HTERT RPE-1 (cell line): ENCODE data around the gene MMEL1.
"Not testable (repeated sequence)": the region's sequence is repeated elsewhere in the genome, so short reads cannot be mapped to it uniquely, and the experiment has no call there.

Experiments used
- in situ Hi-C: fragments of 300-500 bp; cut with MboI; formaldehyde crosslinking; loops from 4 replicates; pipeline ENCODE4 v1.14.3; 2020; ENCODE audit warnings: low sequenced_read_pairs

Gene MMEL1

GRCh38 chr1:2632561-2633361 lies at the start of gene MMEL1:
Gene MMEL1, minus strand, starts transcription at chr1:2633016. Its CDS starts 3,532 bp downstream, at chr1:2629484.
- in situ Hi-C loops = no loop called here

DNA sequence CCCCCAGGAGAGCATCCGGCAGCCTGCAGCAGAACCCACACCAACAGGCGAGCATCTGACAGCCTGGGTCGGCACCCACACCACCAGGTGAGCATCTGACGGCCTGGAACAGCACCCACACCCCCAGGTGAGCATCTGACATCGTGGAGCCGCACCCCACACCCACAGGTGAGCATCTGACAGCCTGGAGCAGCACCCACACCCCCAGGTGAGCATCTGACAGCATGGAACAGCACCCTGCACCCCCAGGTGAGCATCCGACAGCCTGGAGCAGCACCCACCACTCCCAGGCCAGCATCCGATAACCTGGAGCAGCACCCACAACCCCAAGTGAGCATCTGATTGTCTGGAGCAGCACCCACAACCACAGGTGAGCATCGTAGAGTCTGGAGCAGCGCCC lies 43.9 kb upstream of the MMEL1 start:
- in situ Hi-C loops = not testable (repeated sequence)

DNA sequence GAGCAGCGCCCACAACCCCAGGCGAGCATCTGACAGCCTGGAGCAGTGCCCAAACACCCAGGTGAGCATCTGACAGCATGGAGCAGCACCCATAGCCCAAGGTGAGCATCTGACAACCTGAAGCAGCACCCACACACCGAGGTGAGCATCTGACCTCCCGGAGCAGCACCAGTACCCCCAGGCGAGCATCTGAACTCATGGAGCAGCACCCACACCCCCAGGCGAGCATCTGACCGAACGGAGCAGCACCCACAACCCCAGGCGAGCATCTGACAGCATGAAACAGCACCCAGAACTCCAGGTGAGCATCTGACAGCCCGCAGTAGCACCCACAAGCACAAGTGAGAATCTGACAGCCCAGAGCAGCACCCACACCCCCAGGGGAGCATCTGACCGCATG lies 38.8 kb upstream of the MMEL1 start:
- in situ Hi-C loops = not testable (repeated sequence)

DNA sequence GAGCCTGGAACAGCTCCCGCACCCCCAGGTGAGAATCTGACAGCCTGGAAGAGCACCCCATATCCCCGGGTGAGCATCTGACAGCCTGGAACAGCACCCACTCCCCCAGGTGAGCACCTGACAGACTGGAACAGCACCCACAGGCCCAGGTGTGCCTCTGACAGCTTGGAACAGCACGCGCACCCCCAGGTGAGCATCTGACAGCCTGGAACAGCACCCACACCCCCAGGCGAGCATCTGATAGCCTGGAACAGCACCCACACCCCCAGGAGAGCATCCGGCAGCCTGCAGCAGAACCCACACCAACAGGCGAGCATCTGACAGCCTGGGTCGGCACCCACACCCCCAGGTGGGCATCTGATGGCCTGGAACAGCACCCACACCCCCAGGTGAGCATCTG lies 27.0 kb upstream of the MMEL1 start:
- in situ Hi-C loops = not testable (repeated sequence)

DNA sequence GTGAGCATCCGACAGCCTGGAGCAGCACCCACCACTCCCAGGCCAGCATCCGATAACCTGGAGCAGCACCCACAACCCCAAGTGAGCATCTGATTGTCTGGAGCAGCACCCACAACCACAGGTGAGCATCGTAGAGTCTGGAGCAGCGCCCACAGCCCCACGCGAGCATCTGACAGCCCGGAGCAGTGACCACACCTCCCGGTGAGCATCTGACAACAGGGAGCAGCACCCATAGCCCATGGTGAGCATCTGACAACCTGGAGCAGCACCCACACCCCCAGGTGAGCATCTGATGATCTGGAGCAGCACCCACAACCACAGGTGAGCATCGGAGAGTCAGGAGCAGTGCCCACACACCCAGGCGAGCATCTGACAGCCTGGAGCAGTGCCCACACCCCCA lies 25.1 kb upstream of the MMEL1 start:
- in situ Hi-C loops = not testable (repeated sequence)

- in situ Hi-C loops = not testable (repeated sequence)
These were observed 24.3 kb upstream of the MMEL1 start for GRCh38 chr1:2657124-2657523.

DNA sequence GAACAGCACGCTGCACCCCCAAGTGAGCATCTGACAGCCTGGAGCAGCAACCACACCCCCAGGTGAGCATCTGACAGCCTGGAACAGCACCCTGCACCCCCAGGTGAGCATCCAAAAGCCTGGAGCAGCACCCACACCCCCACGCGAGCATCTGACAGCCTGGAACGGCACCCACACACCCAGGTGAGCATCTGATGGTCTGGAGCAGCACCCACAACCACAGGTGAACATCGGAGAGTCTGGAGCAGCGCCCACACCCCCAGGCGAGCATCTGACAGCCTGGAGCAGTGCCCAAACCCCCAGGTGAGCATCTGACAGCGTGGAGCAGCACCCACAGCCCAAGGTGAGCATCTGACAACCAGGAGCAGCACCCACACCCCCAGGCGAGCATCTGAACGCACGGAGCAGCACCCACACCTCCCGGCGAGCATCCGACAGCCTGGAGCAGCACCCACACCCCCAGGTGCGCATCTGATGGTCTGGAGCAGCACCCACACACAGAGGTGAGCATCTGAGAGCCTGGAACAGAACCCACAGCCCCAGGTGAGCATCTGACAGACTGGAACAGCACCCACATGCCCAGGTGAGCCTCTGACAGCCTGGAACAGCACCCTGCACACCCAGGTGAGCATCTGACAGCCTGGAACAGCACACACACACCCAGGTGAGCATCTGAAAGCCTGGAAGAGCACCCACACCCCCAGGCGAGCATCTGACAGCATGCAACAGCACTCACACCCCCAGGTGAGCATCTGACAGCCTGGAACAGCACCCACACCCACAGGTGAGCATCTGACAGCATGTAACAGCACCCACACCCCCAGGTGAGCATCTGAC lies 23.0 kb upstream of the MMEL1 start:
- in situ Hi-C loops = not testable (repeated sequence)

GRCh38 chr1:2654443-2654948 lies 21.7 kb upstream of the MMEL1 start:
- in situ Hi-C loops = not testable (repeated sequence)

GRCh38 chr1:2653741-2654442 lies 21.1 kb upstream of the MMEL1 start:
- in situ Hi-C loops = not testable (repeated sequence)

GRCh38 chr1:2652926-2653571 lies 20.2 kb upstream of the MMEL1 start:
- in situ Hi-C loops = not testable (repeated sequence)

- in situ Hi-C loops = not testable (repeated sequence)
These were observed 19.5 kb upstream of the MMEL1 start for GRCh38 chr1:2652152-2652925.

DNA sequence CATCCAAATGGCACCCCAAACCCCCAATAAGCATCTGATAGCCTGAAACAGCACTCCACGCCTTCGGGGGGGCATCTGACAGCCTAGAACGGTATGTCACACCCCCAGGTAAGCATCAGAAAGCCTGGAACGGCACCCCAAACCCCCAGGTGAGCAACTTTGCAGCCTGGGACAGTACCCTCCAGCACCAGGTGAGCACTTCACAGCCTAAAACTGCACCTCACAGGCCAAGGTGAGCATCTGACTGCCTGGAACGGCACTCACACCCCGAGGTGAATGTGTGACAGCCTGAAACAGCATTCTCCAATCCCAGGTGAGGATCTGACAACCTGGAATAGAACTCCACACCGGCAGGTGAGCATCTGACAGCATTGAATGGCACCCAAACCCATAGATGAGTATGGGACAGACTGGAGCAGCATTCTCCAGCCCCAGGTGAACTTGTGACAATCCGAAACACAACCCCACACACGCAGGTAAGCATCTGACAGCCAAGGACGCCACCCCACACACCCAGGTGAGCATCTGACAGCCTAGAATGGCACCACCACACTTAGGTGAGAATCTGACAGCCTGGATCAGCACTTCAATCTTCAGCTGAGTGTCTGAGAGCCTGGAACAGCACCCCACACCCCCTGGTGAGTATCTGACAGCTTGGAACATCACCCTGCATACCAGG lies 18.3 kb upstream of the MMEL1 start:
- in situ Hi-C loops = no loop called here

DNA sequence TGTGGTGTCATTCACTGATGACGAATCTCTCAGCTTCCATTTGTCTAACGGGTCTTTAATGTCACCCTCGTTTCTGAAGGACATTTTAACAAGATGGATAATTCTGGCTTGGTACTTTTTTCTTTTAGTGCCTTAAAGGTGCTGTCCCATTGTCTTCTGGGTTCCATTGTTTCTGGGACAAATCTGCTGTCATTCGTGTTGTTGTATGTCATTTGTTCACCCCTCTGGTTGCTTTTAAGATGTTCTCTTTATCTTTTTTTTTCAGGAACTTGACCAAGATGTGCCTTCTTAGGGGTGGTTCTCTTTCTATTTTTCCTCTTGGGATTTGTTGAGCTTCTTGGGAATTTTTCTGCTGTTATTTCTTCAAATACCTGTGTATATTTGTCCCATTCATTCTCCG lies 14.0 kb upstream of the MMEL1 start:
- in situ Hi-C loops = no loop called here

GRCh38 chr1:2645776-2646175 lies 13.0 kb upstream of the MMEL1 start:
- in situ Hi-C loops = no loop called here

- in situ Hi-C loops = no loop called here
These were observed 12.3 kb upstream of the MMEL1 start for GRCh38 chr1:2645143-2645542.

DNA sequence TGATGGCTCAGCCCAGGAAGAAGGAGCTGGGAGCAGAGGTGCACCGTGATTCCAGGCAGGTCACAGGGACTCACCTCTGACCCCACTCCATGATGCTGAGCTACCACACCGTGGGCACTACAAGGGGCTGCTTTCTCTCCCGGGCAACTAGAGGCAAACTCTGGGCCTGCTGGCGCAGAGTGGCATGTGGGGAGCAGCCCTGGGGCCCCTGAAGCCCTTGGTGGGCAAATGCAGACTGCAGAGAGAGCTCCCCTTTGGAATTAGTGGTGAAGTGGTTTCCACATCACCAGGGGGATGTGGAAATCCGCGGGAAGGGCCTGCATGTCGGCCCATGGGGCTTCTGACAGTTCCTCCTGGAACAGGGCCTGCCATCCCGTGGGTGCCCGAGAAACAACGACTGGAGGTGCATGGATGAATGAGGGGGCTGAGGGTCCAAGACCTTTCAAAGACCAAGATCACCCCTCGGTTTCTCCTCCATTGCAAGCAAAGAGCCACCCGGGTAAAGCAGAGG lies 11.8 kb upstream of the MMEL1 start:
- in situ Hi-C loops = no loop called here

DNA sequence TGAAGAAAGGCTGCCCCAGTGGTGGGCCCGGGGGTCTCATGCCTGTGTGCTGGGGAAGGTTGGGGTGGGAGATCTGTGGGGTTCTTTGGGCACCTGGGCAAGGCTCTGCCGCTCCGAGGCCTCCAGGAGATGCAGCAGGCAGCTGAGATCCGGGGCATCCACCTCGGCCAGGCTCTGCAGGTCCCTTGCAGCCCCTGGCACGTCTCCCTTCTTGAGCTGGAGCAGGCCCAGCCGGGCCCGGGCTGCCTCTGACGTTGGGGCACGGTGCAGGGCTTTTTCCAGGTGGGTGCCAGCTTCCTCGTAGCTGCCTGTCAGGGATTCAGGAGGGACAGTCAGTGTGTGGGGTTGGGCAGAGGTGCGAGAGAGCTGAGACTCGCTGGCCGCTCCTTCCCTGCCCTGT lies 11.4 kb upstream of the MMEL1 start:
- in situ Hi-C loops = no loop called here

GRCh38 chr1:2643414-2644077 lies 10.7 kb upstream of the MMEL1 start:
- in situ Hi-C loops = no loop called here
